ACC112 (cell line): ENCODE measurements around the gene NOP14.
"Not testable (repeated sequence)": the region's sequence is repeated elsewhere in the genome, so short reads cannot be mapped to it uniquely, and the experiment has no call there.

Experiments used
- H2AFZ ChIP-seq: fragments of 200-600 bp; sonication (generic); one replicate; pipeline ENCODE4 v1.6.0; 2017; ENCODE audit warnings: antibody characterized with exemption, low read length; ENCODE audit not compliant: unreplicated experiment
- H3K27ac ChIP-seq: fragments of 200-600 bp; sonication (generic); 2 replicates; pipeline ENCODE4 v1.5.1; 2014; ENCODE audit warnings: low read depth, mild to moderate bottlenecking, antibody characterized with exemption, low read length, moderate library complexity
- H3K27me3 ChIP-seq: fragments of 200-600 bp; sonication (generic); 2 replicates; pipeline ENCODE4 v1.6.1; 2014; ENCODE audit warnings: mild to moderate bottlenecking, antibody characterized with exemption, low read length, moderate library complexity, mixed read lengths; ENCODE audit not compliant: insufficient read depth
- H3K36me3 ChIP-seq: fragments of 200-600 bp; sonication (generic); 2 replicates; pipeline ENCODE4 v1.6.1; 2016; ENCODE audit warnings: mild to moderate bottlenecking, antibody characterized with exemption, low read length, moderate library complexity, mixed read lengths; ENCODE audit not compliant: insufficient read depth
- H3K4me1 ChIP-seq: fragments of 200-600 bp; sonication (generic); one replicate; pipeline ENCODE4 v1.6.1; 2016; ENCODE audit warnings: low read length, mixed read lengths; ENCODE audit not compliant: insufficient read depth, unreplicated experiment, control insufficient read depth
- H3K4me3 ChIP-seq: fragments of 200-600 bp; sonication (generic); 2 replicates; pipeline ENCODE4 v1.5.1; 2014; ENCODE audit warnings: mild to moderate bottlenecking, low read depth, low read length
- H3K79me2 ChIP-seq: fragments of 200-600 bp; sonication (generic); one replicate; pipeline ENCODE4 v1.6.0; 2016; ENCODE audit warnings: low read length; ENCODE audit not compliant: control insufficient read depth, unreplicated experiment, insufficient read depth

Gene NOP14

GRCh38 chr4:2942037-2942531 is 21.1 kb downstream of the NOP14 start:
- no peak overlapping the region for H2AFZ ChIP-seq
- H3K27me3 ChIP-seq, result no peaks in the 10 kb centered on the region
- H3K27ac ChIP-seq, result no peak overlapping the region
- H3K79me2 ChIP-seq, result peaks cover 2% of the 10 kb centered on the region
- peaks cover 7% of the 10 kb centered on the region for H3K4me1 ChIP-seq
- H3K4me3 ChIP-seq, result no peak overlapping the region
- H3K36me3 ChIP-seq, result peaks cover 41% of the 10 kb centered on the region; the same call in 1 of the 2 replicates

GRCh38 chr4:2941138-2942036 is 21.8 kb downstream of the NOP14 start:
- peaks cover 12% of the 10 kb centered on the region for H3K4me1 ChIP-seq
- no peaks in the 10 kb centered on the region for H3K27me3 ChIP-seq
- H2AFZ ChIP-seq, result no peak overlapping the region
- H3K79me2 ChIP-seq, result peaks cover 5% of the 10 kb centered on the region
- no peak overlapping the region for H3K27ac ChIP-seq
- H3K36me3 ChIP-seq, result peaks cover 34% of the 10 kb centered on the region; the same call in 1 of the 2 replicates
- H3K4me3 ChIP-seq, result no peak overlapping the region

- peaks cover 31% of the 10 kb centered on the region; the same call in 1 of the 2 replicates for H3K36me3 ChIP-seq
- H3K4me1 ChIP-seq, result peaks cover 21% of the 10 kb centered on the region
These were observed 22.7 kb downstream of the NOP14 start for GRCh38 chr4:2940267-2941137.

GRCh38 chr4:2939383-2940243 is 23.6 kb downstream of the NOP14 start:
- Histone ChIP-seq H2AFZ (no peak overlapping the region), H3K79me2 (peaks cover 15% of the 10 kb centered on the region), H3K36me3 (peaks cover 31% of the 10 kb centered on the region; the same call in 1 of the 2 replicates), H3K27ac (no peak overlapping the region), H3K4me1 (peaks cover 22% of the 10 kb centered on the region), H3K4me3 (no peak overlapping the region), H3K27me3 (no peaks in the 10 kb centered on the region)

More at GRCh38 chr4:2940267-2941137, 22.7 kb downstream of the NOP14 start:
- H2AFZ ChIP-seq, result no peak overlapping the region
- H3K27ac ChIP-seq, result no peak overlapping the region
- no peaks in the 10 kb centered on the region for H3K27me3 ChIP-seq
- no peak overlapping the region for H3K4me3 ChIP-seq
- H3K79me2 ChIP-seq, result peaks cover 13% of the 10 kb centered on the region

- Histone ChIP-seq H3K27ac (no peak overlapping the region), H3K36me3 (peaks cover 31% of the 10 kb centered on the region; the same call in 1 of the 2 replicates), H3K4me1 (peaks cover 22% of the 10 kb centered on the region)
These were observed 24.3 kb downstream of the NOP14 start for GRCh38 chr4:2938906-2939305.

GRCh38 chr4:2938411-2938810 is 24.8 kb downstream of the NOP14 start:
- peaks cover 21% of the 10 kb centered on the region for H3K79me2 ChIP-seq
- H3K36me3 ChIP-seq, result peaks cover 31% of the 10 kb centered on the region; the same call in 1 of the 2 replicates
- not testable (repeated sequence) for H3K4me3 ChIP-seq, H3K27me3 ChIP-seq, H2AFZ ChIP-seq, H3K27ac ChIP-seq
- H3K4me1 ChIP-seq, result peaks cover 24% of the 10 kb centered on the region

More at GRCh38 chr4:2938906-2939305, 24.3 kb downstream of the NOP14 start:
- Histone ChIP-seq H2AFZ (no peak overlapping the region), H3K79me2 (peaks cover 16% of the 10 kb centered on the region), H3K4me3 (no peak overlapping the region), H3K27me3 (no peaks in the 10 kb centered on the region)

- Histone ChIP-seq H3K27me3 (no peaks in the 10 kb centered on the region), H3K79me2 (peaks cover 25% of the 10 kb centered on the region), H3K4me1 (peaks cover 27% of the 10 kb centered on the region), H2AFZ (no peak overlapping the region), H3K36me3 (peaks cover 31% of the 10 kb centered on the region; the same call in 1 of the 2 replicates), H3K4me3 (no peak overlapping the region), H3K27ac (no peak overlapping the region)
These were observed 25.2 kb downstream of the NOP14 start for GRCh38 chr4:2937986-2938385.

GRCh38 chr4:2937146-2937857 is 25.9 kb downstream of the NOP14 start:
- H3K79me2 ChIP-seq, result peaks cover 28% of the 10 kb centered on the region
- H3K4me3 ChIP-seq, result 0 out of 2 replicates have a peak overlapping the region, but pooled peaks have one; percentile 11
- peaks cover 31% of the 10 kb centered on the region; the same call in 1 of the 2 replicates for H3K36me3 ChIP-seq
- H3K27me3 ChIP-seq, result no peaks in the 10 kb centered on the region
- peak overlapping the region; percentile 63 for H3K27ac ChIP-seq
- H3K4me1 ChIP-seq, result peaks cover 34% of the 10 kb centered on the region
- no peak overlapping the region for H2AFZ ChIP-seq

GRCh38 chr4:2936773-2937145 is 26.4 kb downstream of the NOP14 start:
- Histone ChIP-seq H3K79me2 (peaks cover 28% of the 10 kb centered on the region), H3K27me3 (no peaks in the 10 kb centered on the region), H3K27ac (peak overlapping the region; percentile 63), H3K4me3 (peak overlapping the region; percentile 94; the same call in 1 of the 2 replicates), H2AFZ (no peak overlapping the region), H3K4me1 (peaks cover 34% of the 10 kb centered on the region), H3K36me3 (peaks cover 31% of the 10 kb centered on the region; the same call in 1 of the 2 replicates)
